A673 (cell line): Measurements from ENCODE around the gene NELL1. TPM values are rescaled to one million over a fixed set of nuclear protein-coding genes. Genes with fewer than 3 reads are reported as not detected.

Source experiments
- BruUV-seq: library from RNA; stranded (reverse); fragments of 400-500 nt; replicated peaks from 2 replicates; lab custom pipeline; 2021; lab: Mats Ljungman, UMichigan
- CTCF ChIA-PET: fragments of 300-600 bp; sonication (Branson Sonifier 250); formaldehyde crosslinking; loops from one replicate; lab custom pipeline; 2022; ENCODE audit warnings: antibody characterized with exemption; lab: Charles Lee
- POLR2A ChIA-PET: fragments of 300-600 bp; sonication (Branson Sonifier 250); formaldehyde crosslinking; loops from one replicate; lab custom pipeline; 2022; ENCODE audit warnings: antibody characterized with exemption; ENCODE audit not compliant: low non-redundant PET; lab: Charles Lee
- DNase-seq: peaks from one replicate; pipeline ENCODE4 v3.0.0-alpha.2; 2015; ENCODE audit warnings: low spot score
- H3K27ac ChIP-seq: fragments of 200-600 bp; sonication (generic); 2 replicates; pipeline ENCODE4 v1.5.1; 2016; ENCODE audit warnings: mixed run types, low read depth, mild to moderate bottlenecking, mixed read lengths, antibody characterized with exemption, low read length; ENCODE audit not compliant: poor library complexity, severe bottlenecking
- H3K27me3 ChIP-seq: fragments of 200-600 bp; sonication (generic); replicated peaks from 2 replicates; pipeline ENCODE4 v1.6.1; 2017; ENCODE audit warnings: mixed run types, low read depth, mild to moderate bottlenecking, mixed read lengths, antibody characterized with exemption, low read length; ENCODE audit not compliant: insufficient read depth, poor library complexity
- H3K36me3 ChIP-seq: fragments of 200-600 bp; sonication (generic); 2 replicates; pipeline ENCODE4 v1.6.1; 2016; ENCODE audit warnings: mixed run types, mild to moderate bottlenecking, mixed read lengths, antibody characterized with exemption, low read length; ENCODE audit not compliant: insufficient read depth, poor library complexity, severe bottlenecking
- H3K4me1 ChIP-seq: fragments of 200-600 bp; sonication (generic); 2 replicates; pipeline ENCODE4 v1.6.1; 2017; ENCODE audit warnings: mixed run types, mild to moderate bottlenecking, mixed read lengths, antibody characterized with exemption, low read length; ENCODE audit not compliant: insufficient read depth, poor library complexity, severe bottlenecking
- H3K4me3 ChIP-seq: fragments of 200-600 bp; sonication (generic); 2 replicates; pipeline ENCODE4 v1.5.1; 2016; ENCODE audit warnings: low read depth, mixed run types, mild to moderate bottlenecking, mixed read lengths, low read length; ENCODE audit not compliant: poor library complexity, severe bottlenecking
- H3K9me3 ChIP-seq: fragments of 200-600 bp; sonication (generic); 2 replicates; pipeline ENCODE4 v1.6.1; 2016; ENCODE audit warnings: mixed run types, low read depth, mild to moderate bottlenecking, mixed read lengths, antibody characterized with exemption, low read length; ENCODE audit not compliant: poor library complexity, severe bottlenecking
- EZH2 ChIP-seq: fragments of 200-600 bp; sonication (generic); IDR thresholded peaks from 2 replicates; pipeline ENCODE4 v1.6.1; 2017; ENCODE audit warnings: borderline replicate concordance, low read depth, mild to moderate bottlenecking, mixed read lengths, antibody characterized with exemption, low read length; ENCODE audit not compliant: poor library complexity, severe bottlenecking
- intact Hi-C: fragments of 100-400 bp; cut with micrococcal nuclease; formaldehyde crosslinking; loops from one replicate; pipeline ENCODE4 v1.10.0; 2022; ENCODE audit not compliant: unreplicated experiment
- total RNA-seq: library from RNA; stranded (reverse); gene quantifications from 2 replicates; pipeline ENCODE4 v1.2.3, GENCODE V29; 2021
- TF ChIP-seq, protein P1 (sequence below): fragments of 300-800, 200-600 bp; sonication (generic); conservative IDR thresholded peaks from 2 replicates; pipeline ENCODE4 v1.5.1; 2017; ENCODE audit warnings: low read depth, mild to moderate bottlenecking, antibody characterized with exemption, low read length, moderate library complexity, mixed read lengths

The NELL1 gene
- total RNA-seq, 1 experiment from 2014 or later, result 0.32 TPM

DNA sequence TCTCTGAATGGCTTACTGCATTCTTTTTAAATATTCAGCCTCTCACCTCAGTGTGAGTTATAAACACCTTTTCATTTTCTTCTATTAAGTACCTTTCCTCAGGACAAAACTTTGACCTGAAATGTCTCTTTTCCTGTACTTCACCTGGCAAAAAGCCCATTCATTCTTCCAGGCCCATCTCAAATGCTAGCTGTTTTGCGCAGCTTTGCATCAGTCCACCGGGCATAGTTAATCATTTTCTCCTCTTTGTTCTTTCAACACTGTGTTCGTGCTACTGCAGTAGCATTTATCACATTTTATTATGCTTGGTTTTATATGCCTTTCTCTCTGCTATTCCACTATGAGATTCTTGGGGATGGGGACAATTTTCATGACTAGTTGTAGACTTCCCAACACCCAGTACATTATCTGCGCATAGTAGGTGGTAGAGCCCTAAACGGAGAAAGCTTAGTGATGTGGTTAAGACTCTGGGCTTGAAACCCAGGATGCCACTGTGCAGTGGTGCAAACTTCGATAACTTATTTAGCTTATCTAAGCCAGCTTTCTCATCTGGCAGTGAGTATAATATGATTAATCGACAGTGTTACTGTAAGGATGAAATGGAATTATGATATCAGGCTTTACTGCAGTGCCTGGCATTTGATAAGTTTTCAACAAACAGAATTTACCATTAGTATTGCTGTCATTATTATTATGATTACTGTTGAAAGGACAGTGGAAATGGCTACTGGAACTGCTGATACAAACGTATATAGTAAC, 695.7 kb downstream of the NELL1 start:
- DNase-seq, result no peak
- no peaks in the 10 kb centered on the region for H3K27me3 ChIP-seq
- no peak for TF ChIP-seq EZH2
- TF ChIP-seq, protein P1, sequence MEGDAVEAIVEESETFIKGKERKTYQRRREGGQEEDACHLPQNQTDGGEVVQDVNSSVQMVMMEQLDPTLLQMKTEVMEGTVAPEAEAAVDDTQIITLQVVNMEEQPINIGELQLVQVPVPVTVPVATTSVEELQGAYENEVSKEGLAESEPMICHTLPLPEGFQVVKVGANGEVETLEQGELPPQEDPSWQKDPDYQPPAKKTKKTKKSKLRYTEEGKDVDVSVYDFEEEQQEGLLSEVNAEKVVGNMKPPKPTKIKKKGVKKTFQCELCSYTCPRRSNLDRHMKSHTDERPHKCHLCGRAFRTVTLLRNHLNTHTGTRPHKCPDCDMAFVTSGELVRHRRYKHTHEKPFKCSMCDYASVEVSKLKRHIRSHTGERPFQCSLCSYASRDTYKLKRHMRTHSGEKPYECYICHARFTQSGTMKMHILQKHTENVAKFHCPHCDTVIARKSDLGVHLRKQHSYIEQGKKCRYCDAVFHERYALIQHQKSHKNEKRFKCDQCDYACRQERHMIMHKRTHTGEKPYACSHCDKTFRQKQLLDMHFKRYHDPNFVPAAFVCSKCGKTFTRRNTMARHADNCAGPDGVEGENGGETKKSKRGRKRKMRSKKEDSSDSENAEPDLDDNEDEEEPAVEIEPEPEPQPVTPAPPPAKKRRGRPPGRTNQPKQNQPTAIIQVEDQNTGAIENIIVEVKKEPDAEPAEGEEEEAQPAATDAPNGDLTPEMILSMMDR, result no peak
- ChIA-PET POLR2A (no interaction called here), CTCF (no interaction called here)
- H3K27ac ChIP-seq, result no peak overlapping the region
- H3K9me3 ChIP-seq, result no peaks in the 10 kb centered on the region
- BruUV-seq, result no TSS peak
- H3K4me1 ChIP-seq, result no peaks in the 10 kb centered on the region
- no peaks in the 10 kb centered on the region for H3K36me3 ChIP-seq
- no peak overlapping the region for H3K4me3 ChIP-seq
- intact Hi-C loops, result no loop called here

DNA sequence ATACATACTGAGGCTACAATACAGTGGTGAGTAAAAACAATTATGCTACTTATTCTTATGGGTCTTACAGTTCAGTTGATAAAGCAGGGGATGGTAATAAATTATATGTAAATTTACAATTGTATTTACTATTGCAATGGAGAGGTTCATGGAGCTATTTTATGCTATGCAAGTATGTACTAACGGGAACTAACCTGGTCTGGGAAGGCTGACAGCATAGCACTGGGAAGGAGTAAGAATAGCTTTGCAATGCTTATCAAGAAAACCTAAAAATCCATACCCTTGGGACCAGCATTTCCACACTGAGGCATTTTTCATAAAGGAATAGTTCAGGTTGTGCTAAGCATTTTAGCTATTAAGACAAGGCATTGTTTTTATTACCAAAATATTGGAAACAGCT, 700.6 kb downstream of the NELL1 start:
- H3K4me3 ChIP-seq, result no peak overlapping the region
- CTCF ChIA-PET, result no interaction called here
- H3K9me3 ChIP-seq, result no peaks in the 10 kb centered on the region
- POLR2A ChIA-PET, result no interaction called here
- DNase-seq, result no peak
- no peaks in the 10 kb centered on the region for H3K4me1 ChIP-seq
- intact Hi-C loops, result no loop called here
- no TSS peak for BruUV-seq
- no peaks in the 10 kb centered on the region for H3K27me3 ChIP-seq
- no peaks in the 10 kb centered on the region for H3K36me3 ChIP-seq
- TF ChIP-seq, protein P1, result no peak
- no peak for TF ChIP-seq EZH2
- no peak overlapping the region for H3K27ac ChIP-seq

DNA sequence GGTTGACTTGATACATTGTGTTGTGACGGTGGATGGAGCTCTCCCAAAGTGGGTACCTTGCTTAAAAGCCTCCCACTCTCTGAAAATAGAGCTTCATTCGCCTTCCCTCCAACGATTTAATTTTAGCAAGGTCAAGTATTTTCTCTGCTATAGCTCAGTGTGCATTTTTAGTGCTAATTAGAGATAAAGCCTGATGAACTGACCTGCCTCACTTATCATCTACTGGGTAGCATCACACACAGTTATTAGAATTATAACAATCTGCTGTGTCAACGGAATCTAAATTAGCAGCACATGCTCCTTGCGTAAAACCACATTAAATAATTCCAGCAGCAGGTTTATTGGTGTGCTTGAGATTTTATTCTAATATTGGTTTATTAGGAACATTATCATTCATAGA, 701.7 kb downstream of the NELL1 start:
- no peaks in the 10 kb centered on the region for H3K4me1 ChIP-seq
- no peak for DNase-seq
- H3K4me3 ChIP-seq, result no peak overlapping the region
- no peak overlapping the region for H3K27ac ChIP-seq
- H3K36me3 ChIP-seq, result no peaks in the 10 kb centered on the region
- no peak for TF ChIP-seq EZH2
- TF ChIP-seq, protein P1, result no peak
- ChIA-PET POLR2A (no interaction called here), CTCF (no interaction called here)
- no peaks in the 10 kb centered on the region for H3K27me3 ChIP-seq
- intact Hi-C loops, result no loop called here
- no TSS peak for BruUV-seq
- H3K9me3 ChIP-seq, result no peaks in the 10 kb centered on the region
